K562 (cell line): ENCODE results near the gene VDAC2. TPM values are rescaled to one million over a fixed set of nuclear protein-coding genes. Genes with fewer than 3 reads are reported as not detected.
A peak's percentile ranks its signal among the peaks of the same experiment; 100 is the strongest.

Experiments used
- ARID2 ChIP-seq: fragments of 450-650 bp; IDR thresholded peaks from 2 replicates; pipeline ENCODE4 v1.6.1; 2017; ENCODE audit warnings: antibody characterized with exemption, mild to moderate bottlenecking
- ATF7 ChIP-seq: fragments of 450-650 bp; IDR thresholded peaks from 2 replicates; pipeline ENCODE4 v1.7.1; 2014; ENCODE audit warnings: mild to moderate bottlenecking, moderate library complexity
- BDP1 ChIP-seq: IDR thresholded peaks from 3 replicates; pipeline ENCODE4 v1.6.1; 2011; ENCODE audit not compliant: insufficient read length, insufficient read depth
- BRF1 ChIP-seq: IDR thresholded peaks from 3 replicates; pipeline ENCODE4 v1.6.1; 2011; ENCODE audit warnings: borderline replicate concordance, mild to moderate bottlenecking; ENCODE audit not compliant: insufficient read length; ENCODE audit errors: extremely low read depth
- C11orf30 ChIP-seq: fragments of 450-650 bp; IDR thresholded peaks from 2 replicates; pipeline ENCODE4 v1.6.1; 2016; ENCODE audit warnings: low read depth, mild to moderate bottlenecking
- FOXP4 ChIP-seq: sonication (generic); formaldehyde crosslinking; IDR thresholded peaks from 2 replicates; pipeline ENCODE4 v1.8.0; 2022; ENCODE audit warnings: mild to moderate bottlenecking, missing genetic modification reagents, borderline replicate concordance
- HNRNPH1 ChIP-seq: fragments of 200-400 bp; formaldehyde crosslinking; optimal IDR thresholded peaks from 2 replicates; pipeline ENCODE3; 2017; ENCODE audit warnings: low read depth, mild to moderate bottlenecking, low read length, moderate library complexity
- JUNB ChIP-seq: fragments of 450-650 bp; formaldehyde crosslinking; conservative IDR thresholded peaks from 2 replicates; pipeline ENCODE4 v1.4.0; 2020; ENCODE audit warnings: mild to moderate bottlenecking
- PURB ChIP-seq: sonication (generic); formaldehyde crosslinking; IDR thresholded peaks from 2 replicates; pipeline ENCODE4 v1.9.0; 2021; ENCODE audit warnings: low read depth, mild to moderate bottlenecking, missing genetic modification reagents
- SP2 ChIP-seq: IDR thresholded peaks from 2 replicates; pipeline ENCODE4 v1.6.1; 2011; ENCODE audit warnings: mild to moderate bottlenecking, low read depth, low read length, moderate library complexity; ENCODE audit not compliant: poor library complexity, severe bottlenecking; ENCODE audit errors: extremely low read depth
- TAF9B ChIP-seq: fragments of 450-650 bp; IDR thresholded peaks from 2 replicates; pipeline ENCODE4 v1.6.1; 2018; ENCODE audit warnings: mild to moderate bottlenecking; ENCODE audit not compliant: partially characterized antibody
- TRIM28 ChIP-seq: fragments of 450-650 bp; IDR thresholded peaks from 2 replicates; pipeline ENCODE4 v1.6.1; 2017
- ZBTB40 ChIP-seq, 2 experiments: fragments of 450-650 bp in 1 of 2; sonication (generic) in 1 of 2; formaldehyde crosslinking in 1 of 2; IDR thresholded peaks; 2 replicates each; pipeline versions ENCODE4 v1.7.1 to v1.9.0; 2016 to 2022; ENCODE audit warnings: inconsistent platforms in 1 of 2, mild to moderate bottlenecking in 1 of 2, missing genetic modification reagents in 1 of 2
- ZNF274 ChIP-seq: IDR thresholded peaks from 2 replicates; pipeline ENCODE4 v1.6.1; 2011; ENCODE audit warnings: low read depth, mild to moderate bottlenecking, low read length, moderate library complexity, borderline replicate concordance
- ZNF316 ChIP-seq: fragments of 450-650 bp; IDR thresholded peaks from 2 replicates; pipeline ENCODE4 v1.6.1; 2016
- polyA plus RNA-seq, 8 experiments: library from polyadenylated mRNA; depleted of rRNA in 4 of 8; stranded (reverse) in 5 of 8; unstranded in 3 of 8; fragments of >200 nt; fragmentation: Nextera tagmentation in 2 of 8; fragmentation: Illumina TruSeq in 1 of 8; extraction: Ambion mirVana in 2 of 8; extraction: Trizol in 1 of 8; gene quantifications; 2 replicates each; pipeline versions ENCODE4 v1.2.1 to v1.2.3, GENCODE V29; 2011 to 2014; ENCODE audit warnings: inconsistent platforms in 1 of 8, missing spikeins in 1 of 8
- total RNA-seq, 7 experiments: library from RNA; depleted of rRNA in 6 of 7; stranded (reverse); fragments of >200 nt in 6 of 7; fragmentation: Illumina TruSeq in 2 of 7; extraction: Trizol in 2 of 7; gene quantifications; 2 replicates each; pipeline versions ENCODE4 v1.2.1 to v1.2.3, GENCODE V29; 2011 to 2021; ENCODE audit warnings: low replicate concordance in 1 of 7
- TF ChIP-seq, protein P1 (sequence below): fragments of 450-650 bp; IDR thresholded peaks from 2 replicates; pipeline ENCODE4 v1.6.1; 2016

The VDAC2 gene
- total and polyA plus RNA-seq, 9 of the 15 experiments (the other 6 are each of a cell fraction or from before 2014, with no cell fraction given), result 139 to 450 (median 250) TPM

DNA sequence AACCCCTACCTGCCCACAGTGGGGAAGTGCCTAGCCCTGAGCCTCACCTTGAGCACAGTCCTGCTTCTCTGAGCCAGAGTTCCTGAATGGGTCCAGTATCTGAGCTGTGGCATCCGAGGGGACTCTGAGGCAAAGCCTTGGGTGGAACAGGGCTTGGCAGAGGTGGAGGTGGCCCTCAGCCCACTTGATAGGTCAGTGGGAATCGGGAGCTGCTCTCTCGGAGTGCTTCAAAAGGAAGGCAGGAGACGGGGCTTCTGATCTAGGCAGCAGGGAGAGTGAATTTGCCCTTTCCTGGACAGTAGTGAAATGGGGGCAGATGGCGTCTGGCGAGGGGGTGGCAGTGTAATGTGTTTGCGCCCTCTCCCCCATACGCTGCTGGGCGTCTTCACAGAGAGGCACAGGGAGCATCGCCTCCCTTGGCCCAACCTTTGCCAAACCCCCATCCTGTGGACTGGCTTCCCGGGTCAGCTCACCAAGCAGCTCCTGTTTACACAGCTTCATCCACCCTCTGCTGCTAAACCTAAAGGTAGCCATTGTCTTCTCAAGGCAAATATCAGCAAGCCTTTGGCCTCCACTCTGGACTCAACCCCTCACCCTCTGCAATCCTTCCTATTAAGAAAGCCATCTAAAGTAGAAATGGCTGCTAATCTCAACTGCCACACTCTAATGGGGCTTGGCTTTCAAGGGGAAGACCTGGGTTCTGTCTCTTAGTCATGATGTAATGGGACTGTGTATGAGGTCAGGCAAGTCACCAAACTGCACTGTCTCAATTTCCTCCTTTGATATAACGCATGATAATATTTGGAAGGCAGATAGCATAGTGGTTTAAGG lies 21.1 kb upstream of the VDAC2 start (continued):
- no peak for TF ChIP-seq ZNF274
- TF ChIP-seq, protein P1, sequence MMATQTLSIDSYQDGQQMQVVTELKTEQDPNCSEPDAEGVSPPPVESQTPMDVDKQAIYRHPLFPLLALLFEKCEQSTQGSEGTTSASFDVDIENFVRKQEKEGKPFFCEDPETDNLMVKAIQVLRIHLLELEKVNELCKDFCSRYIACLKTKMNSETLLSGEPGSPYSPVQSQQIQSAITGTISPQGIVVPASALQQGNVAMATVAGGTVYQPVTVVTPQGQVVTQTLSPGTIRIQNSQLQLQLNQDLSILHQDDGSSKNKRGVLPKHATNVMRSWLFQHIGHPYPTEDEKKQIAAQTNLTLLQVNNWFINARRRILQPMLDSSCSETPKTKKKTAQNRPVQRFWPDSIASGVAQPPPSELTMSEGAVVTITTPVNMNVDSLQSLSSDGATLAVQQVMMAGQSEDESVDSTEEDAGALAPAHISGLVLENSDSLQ, result no peak
- TF ChIP-seq TRIM28, result no peak
- TF ChIP-seq PURB (CRISPR knock-in tag), result no peak
- TF ChIP-seq ARID2, result no peak
- TF ChIP-seq BRF1, result no peak
- TF ChIP-seq TAF9B, result no peak
- no peak for TF ChIP-seq HNRNPH1
- TF ChIP-seq BDP1, result no peak
- no peak for TF ChIP-seq ZNF316
- TF ChIP-seq C11orf30, result no peak
- no peak for TF ChIP-seq JUNB
- TF ChIP-seq SP2, result no peak
- TF ChIP-seq ATF7, result peak; percentile 62; the same call in 1 of the 2 replicates
- no peak for TF ChIP-seq FOXP4
- no peak for TF ChIP-seq ZBTB40 (IDR thresholded peaks at IDR 0.05)
- TF ChIP-seq ZBTB40 (CRISPR knock-in tag; IDR thresholded peaks at IDR 0.05), result no peak
